IMR-90 (cell line): ENCODE measurements around the gene GRIK5. TPM values are rescaled to one million over a fixed set of nuclear protein-coding genes. Genes with fewer than 3 reads are reported as not detected.
A peak's percentile ranks its signal among the peaks of the same experiment; 100 is the strongest.

Experiments used
- ATAC-seq: fragments of 200-7000 bp; cut with Tn5 transposase; 2 replicates; pipeline ENCODE4 v1.9.1; 2020; ENCODE audit warnings: low read depth, mild to moderate bottlenecking, moderate library complexity
- BruUV-seq: library from RNA; stranded (reverse); fragments of 400-500 nt; replicated peaks from 2 replicates; lab custom pipeline; 2021; lab: Mats Ljungman, UMichigan
- CTCF ChIA-PET: fragments of 300-600 bp; formaldehyde crosslinking; extraction: SDS; loops from one replicate; lab custom pipeline; 2021; ENCODE audit warnings: antibody characterized with exemption; lab: Yijun Ruan, JAX
- POLR2A ChIA-PET: fragments of 300-600 bp; sonication (Branson Sonifier 250); formaldehyde crosslinking; loops from one replicate; lab custom pipeline; 2022; ENCODE audit warnings: antibody characterized with exemption; ENCODE audit not compliant: unreplicated experiment; lab: Charles Lee
- DNase-seq: peaks from one replicate; pipeline ENCODE4 v3.0.0; 2013
- H2AFZ ChIP-seq: replicated peaks from 2 replicates; pipeline ENCODE3; 2013; ENCODE audit warnings: low read length, mild to moderate bottlenecking; ENCODE audit not compliant: poor library complexity
- H2AK5ac ChIP-seq: 2 replicates; pipeline ENCODE4 v1.6.1; 2013; ENCODE audit warnings: low read depth, low read length, inconsistent platforms
- H2AK9ac ChIP-seq: replicated peaks from 2 replicates; pipeline ENCODE3; 2013; ENCODE audit warnings: mild to moderate bottlenecking, low read depth, low read length, moderate library complexity; ENCODE audit not compliant: poor library complexity
- H2BK120ac ChIP-seq: 2 replicates; pipeline ENCODE4 v1.6.1; 2013; ENCODE audit warnings: low read depth, low read length, inconsistent platforms
- H2BK15ac ChIP-seq: 3 replicates; pipeline ENCODE4 v1.6.1; 2013; ENCODE audit warnings: low read depth, low read length, inconsistent platforms
- H2BK20ac ChIP-seq: 2 replicates; pipeline ENCODE4 v1.6.1; 2013; ENCODE audit warnings: low read depth, mild to moderate bottlenecking, inconsistent platforms, low read length, moderate library complexity
- H2BK5ac ChIP-seq: 2 replicates; pipeline ENCODE4 v1.6.1; 2013; ENCODE audit warnings: mild to moderate bottlenecking, low read depth, low read length, inconsistent platforms; ENCODE audit not compliant: poor library complexity, severe bottlenecking
- H3K14ac ChIP-seq: replicated peaks from 2 replicates; pipeline ENCODE4 v1.6.1; 2013; ENCODE audit warnings: low read depth, low read length, inconsistent platforms
- H3K18ac ChIP-seq: 2 replicates; pipeline ENCODE4 v1.6.1; 2013; ENCODE audit warnings: low read depth, low read length, control low read depth
- H3K23ac ChIP-seq: 2 replicates; pipeline ENCODE4 v1.6.1; 2013; ENCODE audit warnings: low read depth, low read length, inconsistent platforms
- H3K27ac ChIP-seq: 2 replicates; pipeline ENCODE4 v1.5.1; 2013; ENCODE audit warnings: mild to moderate bottlenecking, control low read depth, low read length; ENCODE audit not compliant: insufficient read depth
- H3K27me3 ChIP-seq: 2 replicates; pipeline ENCODE4 v1.6.1; 2013; ENCODE audit warnings: low read length; ENCODE audit not compliant: control insufficient read depth, insufficient read depth
- H3K36me3 ChIP-seq: 2 replicates; pipeline ENCODE4 v1.6.1; 2013; ENCODE audit warnings: low read length, mixed read lengths; ENCODE audit not compliant: control insufficient read depth, insufficient read depth
- H3K4ac ChIP-seq: 2 replicates; pipeline ENCODE4 v1.6.1; 2013; ENCODE audit warnings: low read depth, low read length, inconsistent platforms
- H3K4me1 ChIP-seq: 2 replicates; pipeline ENCODE4 v1.6.1; 2013; ENCODE audit warnings: low read length, mixed read lengths; ENCODE audit not compliant: control insufficient read depth, insufficient read depth
- H3K4me2 ChIP-seq: 2 replicates; pipeline ENCODE4 v1.6.1; 2013; ENCODE audit warnings: low read depth, mild to moderate bottlenecking, control low read depth, low read length, moderate library complexity
- H3K4me3 ChIP-seq: 2 replicates; pipeline ENCODE4 v1.5.1; 2013; ENCODE audit warnings: low read depth, mild to moderate bottlenecking, control low read depth, low read length, moderate library complexity; ENCODE audit not compliant: insufficient read depth
- H3K56ac ChIP-seq: 2 replicates; pipeline ENCODE4 v1.6.1; 2013; ENCODE audit warnings: low read length, inconsistent platforms; ENCODE audit not compliant: insufficient read depth; ENCODE audit errors: extremely low read depth
- H3K79me1 ChIP-seq, 2 experiments: 2 replicates each; pipeline ENCODE4 v1.6.1; 2013; ENCODE audit warnings: low read length in 2 of 2, inconsistent platforms in 1 of 2, low read depth in 1 of 2
- H3K9ac ChIP-seq: 2 replicates; pipeline ENCODE4 v1.6.1; 2013; ENCODE audit warnings: low read depth, low read length, control low read depth
- H3K9me1 ChIP-seq: 2 replicates; pipeline ENCODE4 v1.6.1; 2013; ENCODE audit warnings: low read length, inconsistent platforms; ENCODE audit not compliant: insufficient read depth
- H3K9me3 ChIP-seq: 2 replicates; pipeline ENCODE4 v1.6.1; 2013; ENCODE audit warnings: low read length; ENCODE audit not compliant: control insufficient read depth, insufficient read depth
- H4K20me1 ChIP-seq: 2 replicates; pipeline ENCODE4 v1.6.1; 2013; ENCODE audit warnings: low read length, inconsistent platforms; ENCODE audit not compliant: insufficient read depth
- H4K5ac ChIP-seq: 2 replicates; pipeline ENCODE4 v1.6.1; 2013; ENCODE audit warnings: mild to moderate bottlenecking, low read depth, low read length, control low read depth
- H4K8ac ChIP-seq, 2 experiments: 2 replicates each; pipeline ENCODE4 v1.6.1; 2013; ENCODE audit warnings: low read depth in 2 of 2, low read length in 2 of 2, control low read depth in 1 of 2, inconsistent platforms in 1 of 2
- H4K91ac ChIP-seq: 2 replicates; pipeline ENCODE4 v1.6.1; 2013; ENCODE audit warnings: low read depth, low read length, inconsistent platforms; ENCODE audit not compliant: insufficient read depth
- CEBPB ChIP-seq: IDR thresholded peaks from 2 replicates; pipeline ENCODE4 v1.6.1; 2012; ENCODE audit warnings: low read depth, low read length, improper control_type of control experiment
- POLR2A ChIP-seq: IDR thresholded peaks from 2 replicates; pipeline ENCODE4 v1.6.1; 2012; ENCODE audit warnings: mild to moderate bottlenecking, low read depth, low read length
- WGBS, 2 experiments: methylation state at CpG; one replicate each; pipeline versions ENCODE4 v1.1.5 to v1.1.7; 2013; ENCODE audit warnings: missing lambda C conversion rate in 2 of 2; ENCODE audit not compliant: insufficient read length in 1 of 2; ENCODE audit errors: extremely low coverage in 2 of 2; 5-methylcytosine and 5-hydroxymethylcytosine counted together
- dilution Hi-C: fragments of 300-500 bp; cut with HindIII; formaldehyde crosslinking; loops from one replicate; pipeline ENCODE4 v1.14.3; 2018; ENCODE audit warnings: low sequenced_read_pairs; ENCODE audit not compliant: unreplicated experiment
- in situ Hi-C: fragments of 300-500 bp; cut with MboI; formaldehyde crosslinking; loops from 3 replicates; pipeline ENCODE4 v1.14.3; 2019; ENCODE audit warnings: low sequenced_read_pairs, inconsistent platforms, mixed read lengths
- intact Hi-C: fragments of 100-400 bp; cut with micrococcal nuclease; formaldehyde crosslinking; loops from 2 replicates; pipeline ENCODE4 v1.10.0; 2022
- polyA plus RNA-seq, 3 experiments: library from polyadenylated mRNA; depleted of rRNA; stranded (reverse); fragments of >200 nt; gene quantifications; 2 replicates each; pipeline ENCODE4 v1.2.3, GENCODE V29; 2012; ENCODE audit warnings: low replicate concordance in 1 of 3
- total RNA-seq: library from RNA; depleted of rRNA; stranded (reverse); fragments of >200 nt; gene quantifications from 2 replicates; pipeline ENCODE4 v1.2.3, GENCODE V29; 2012

GRIK5 gene
- total and polyA plus RNA-seq, 2 of the 4 experiments (the other 2 are of a cell fraction), result 0.10 TPM; not detected in 1

GRCh38 chr19:41955521-41955920 is 114.5 kb downstream of the GRIK5 start:
- no peak overlapping the region for H3K4ac ChIP-seq
- POLR2A ChIA-PET, result no interaction called here
- H3K27ac ChIP-seq, result no peak overlapping the region
- no peak overlapping the region for H2BK120ac ChIP-seq
- WGBS, 2 experiments, result 73% methylated on average over 4 of the region's 7 CpGs; no CpG with 5 or more reads in 1 of the 2 experiments
- dilution Hi-C loops, result no loop called here
- peaks cover 7% of the 10 kb centered on the region; the same call in 1 of the 2 replicates for H3K9me1 ChIP-seq
- H2BK15ac ChIP-seq, result no peak overlapping the region
- BruUV-seq, result no TSS peak
- H3K56ac ChIP-seq, result no peak overlapping the region
- CTCF ChIA-PET, result no interaction called here
- H4K91ac ChIP-seq, result no peak overlapping the region
- H3K14ac ChIP-seq, result no peak overlapping the region
- H3K23ac ChIP-seq, result no peak overlapping the region
- H3K79me1 ChIP-seq, result peaks cover 7 to 26% of the 10 kb centered on the region in 2 experiments
- no peak for DNase-seq
- no peak overlapping the region for H2BK20ac ChIP-seq
- H3K9ac ChIP-seq, result no peak overlapping the region
- H2AK9ac ChIP-seq, result no peak overlapping the region
- no peak overlapping the region for H3K4me2 ChIP-seq
- H2AK5ac ChIP-seq, result no peak overlapping the region
- no peak for TF ChIP-seq CEBPB
- TF ChIP-seq POLR2A, result peak; percentile 19; the same call in 1 of the 2 replicates
- no peak overlapping the region for H3K18ac ChIP-seq
- in situ Hi-C loops, result no loop called here
- ATAC-seq, result no peak
- H4K8ac ChIP-seq, result no peak overlapping the region
- H3K4me3 ChIP-seq, result no peak overlapping the region
- no peak overlapping the region for H4K5ac ChIP-seq
- intact Hi-C loops, result loop anchor here (5.0 to 10.0 kb wide), 2 partner anchors 77 to 161 kb away; partner anchors contain the start of gene CEACAM3
- peaks cover 21% of the 10 kb centered on the region for H4K20me1 ChIP-seq
- no peak overlapping the region for H2AFZ ChIP-seq
- H3K27me3 ChIP-seq, result no peaks in the 10 kb centered on the region
- no peaks in the 10 kb centered on the region for H3K9me3 ChIP-seq
- H3K36me3 ChIP-seq, result peaks cover 10% of the 10 kb centered on the region; the same call in 1 of the 2 replicates
- H3K4me1 ChIP-seq, result peaks cover 8% of the 10 kb centered on the region
- no peak overlapping the region for H2BK5ac ChIP-seq
